SU-DHL-6 (cell line): Measurements from ENCODE around the gene IPPK.
"Not testable (repeated sequence)": the region's sequence is repeated elsewhere in the genome, so short reads cannot be mapped to it uniquely, and the experiment has no call there.

Experiments
- H2AFZ ChIP-seq: fragments of 200-600 bp; sonication (generic); 2 replicates; pipeline ENCODE4 v1.6.1; 2014; ENCODE audit warnings: low read depth, mild to moderate bottlenecking, moderate library complexity, mixed read lengths, antibody characterized with exemption, low read length; ENCODE audit not compliant: severe bottlenecking
- H3F3A ChIP-seq: fragments of 200-600 bp; shearing (Covaris generic); 2 replicates; pipeline ENCODE4 v1.6.0; 2016; ENCODE audit warnings: antibody characterized with exemption, mild to moderate bottlenecking; ENCODE audit not compliant: insufficient read depth
- H3K27ac ChIP-seq: fragments of 200-600 bp; sonication (generic); 2 replicates; pipeline ENCODE4 v1.5.1; 2016; ENCODE audit warnings: low read depth, mild to moderate bottlenecking, low read length, moderate library complexity, mixed read lengths
- H3K27me3 ChIP-seq: fragments of 200-600 bp; sonication (generic), shearing (Covaris generic); 2 replicates; pipeline ENCODE4 v1.6.0; 2014; ENCODE audit warnings: mild to moderate bottlenecking, low read length
- H3K36me3 ChIP-seq: fragments of 200-600 bp; sonication (generic); 2 replicates; pipeline ENCODE4 v1.6.1; 2014; ENCODE audit warnings: mild to moderate bottlenecking, low read length, mixed read lengths
- H3K4me2 ChIP-seq: fragments of 300-600, 200-600 bp; shearing (Covaris generic), sonication (generic); 2 replicates; pipeline ENCODE4 v1.6.0; 2014; ENCODE audit warnings: low read length, low read depth, mild to moderate bottlenecking; ENCODE audit not compliant: poor library complexity, severe bottlenecking
- H3K4me3 ChIP-seq: fragments of 200-600 bp; sonication (generic); 2 replicates; pipeline ENCODE4 v1.5.1; 2014; ENCODE audit warnings: antibody characterized with exemption, low read length, mild to moderate bottlenecking, mixed read lengths; ENCODE audit not compliant: insufficient read depth, poor library complexity, severe bottlenecking
- H3K79me2 ChIP-seq: fragments of 200-600 bp; sonication (generic); 2 replicates; pipeline ENCODE4 v1.6.1; 2014; ENCODE audit warnings: mild to moderate bottlenecking, low read length, moderate library complexity; ENCODE audit not compliant: insufficient read depth
- H3K9ac ChIP-seq: fragments of 200-600 bp; sonication (generic); 2 replicates; pipeline ENCODE4 v1.7.0; 2014; ENCODE audit warnings: mild to moderate bottlenecking, low read length
- H3K9me2 ChIP-seq: fragments of 200-600 bp; sonication (generic); replicated peaks from 2 replicates; pipeline ENCODE4 v1.6.1; 2014; ENCODE audit warnings: low read length; ENCODE audit not compliant: insufficient read depth
- H3K9me3 ChIP-seq: fragments of 200-600 bp; sonication (generic); 2 replicates; pipeline ENCODE4 v1.6.1; 2014; ENCODE audit warnings: low read length, mixed read lengths; ENCODE audit not compliant: insufficient read depth
- H4K20me1 ChIP-seq: fragments of 200-600 bp; sonication (generic); 2 replicates; pipeline ENCODE4 v1.6.1; 2014; ENCODE audit warnings: low read depth, mild to moderate bottlenecking, antibody characterized with exemption, low read length, moderate library complexity, mixed read lengths
- EZH2phosphoT487 ChIP-seq: fragments of 200-600 bp; sonication (generic), shearing (Covaris generic); conservative IDR thresholded peaks from 2 replicates; pipeline ENCODE4 v1.6.1; 2018; ENCODE audit warnings: mild to moderate bottlenecking, antibody characterized with exemption, low read length, moderate library complexity, mixed read lengths
- TF ChIP-seq, protein P1 (sequence below): fragments of 200-600 bp; sonication (generic); IDR thresholded peaks from one replicate; pipeline ENCODE4 v1.5.1; 2017; ENCODE audit warnings: antibody characterized with exemption, mild to moderate bottlenecking, low read length, moderate library complexity; ENCODE audit not compliant: insufficient read depth, poor library complexity, severe bottlenecking

Gene IPPK

DNA sequence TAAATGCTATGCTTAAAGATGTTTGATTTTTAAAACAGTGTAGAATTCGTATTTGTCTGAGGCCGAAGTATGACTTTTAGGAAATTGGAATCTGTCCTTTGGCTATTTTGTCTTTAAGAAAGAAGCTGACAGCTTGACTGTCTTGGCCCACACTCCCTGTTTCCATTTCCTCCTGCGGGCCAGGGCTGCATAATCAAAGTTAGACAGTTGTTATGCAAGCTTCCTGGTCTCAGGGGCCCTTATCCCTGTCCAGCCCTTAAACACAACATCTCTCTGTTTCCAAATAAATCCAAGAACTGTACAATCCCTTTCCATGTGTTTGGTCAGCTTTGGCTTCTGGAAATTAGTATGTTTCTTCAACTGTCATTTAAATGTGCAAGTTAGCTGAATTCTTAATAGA lies 79.6 kb downstream of the IPPK start:
- no peak overlapping the region for H3K27ac ChIP-seq
- no peak overlapping the region for H2AFZ ChIP-seq
- no peaks in the 10 kb centered on the region for H3K9me3 ChIP-seq

DNA sequence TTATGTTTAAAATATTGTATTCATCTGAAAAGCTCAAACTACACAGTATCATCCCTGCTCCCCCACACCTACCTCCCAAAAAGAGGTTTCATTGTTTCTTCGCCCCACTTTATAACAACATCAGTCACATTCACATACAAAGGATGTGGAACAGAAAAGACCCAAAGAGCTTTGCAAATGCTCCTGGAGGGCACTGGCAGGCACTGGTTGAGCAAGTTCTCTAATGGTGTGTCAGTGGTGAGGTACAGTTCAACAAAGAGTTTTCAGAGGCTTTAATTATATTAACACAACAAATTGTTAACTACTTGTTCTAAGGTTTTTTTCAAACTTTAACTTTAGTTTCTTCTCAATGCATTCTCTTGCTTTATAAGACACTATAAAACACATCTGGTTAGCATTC lies 80.0 kb downstream of the IPPK start:
- TF ChIP-seq, protein P1, sequence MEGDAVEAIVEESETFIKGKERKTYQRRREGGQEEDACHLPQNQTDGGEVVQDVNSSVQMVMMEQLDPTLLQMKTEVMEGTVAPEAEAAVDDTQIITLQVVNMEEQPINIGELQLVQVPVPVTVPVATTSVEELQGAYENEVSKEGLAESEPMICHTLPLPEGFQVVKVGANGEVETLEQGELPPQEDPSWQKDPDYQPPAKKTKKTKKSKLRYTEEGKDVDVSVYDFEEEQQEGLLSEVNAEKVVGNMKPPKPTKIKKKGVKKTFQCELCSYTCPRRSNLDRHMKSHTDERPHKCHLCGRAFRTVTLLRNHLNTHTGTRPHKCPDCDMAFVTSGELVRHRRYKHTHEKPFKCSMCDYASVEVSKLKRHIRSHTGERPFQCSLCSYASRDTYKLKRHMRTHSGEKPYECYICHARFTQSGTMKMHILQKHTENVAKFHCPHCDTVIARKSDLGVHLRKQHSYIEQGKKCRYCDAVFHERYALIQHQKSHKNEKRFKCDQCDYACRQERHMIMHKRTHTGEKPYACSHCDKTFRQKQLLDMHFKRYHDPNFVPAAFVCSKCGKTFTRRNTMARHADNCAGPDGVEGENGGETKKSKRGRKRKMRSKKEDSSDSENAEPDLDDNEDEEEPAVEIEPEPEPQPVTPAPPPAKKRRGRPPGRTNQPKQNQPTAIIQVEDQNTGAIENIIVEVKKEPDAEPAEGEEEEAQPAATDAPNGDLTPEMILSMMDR = no peak
- no peak for TF ChIP-seq EZH2phosphoT487
- no peaks in the 10 kb centered on the region for H3K79me2 ChIP-seq
- no peak overlapping the region for H3K4me3 ChIP-seq
- no peaks in the 10 kb centered on the region for H3K27me3 ChIP-seq
- H3K36me3 ChIP-seq = no peaks in the 10 kb centered on the region
- H3K9ac ChIP-seq = no peak overlapping the region
- H3K9me2 ChIP-seq = no peaks in the 10 kb centered on the region
- no peaks in the 10 kb centered on the region for H3K9me3 ChIP-seq
- H3K27ac ChIP-seq = no peak overlapping the region
- no peak overlapping the region for H2AFZ ChIP-seq
- H3K4me2 ChIP-seq = no peak overlapping the region
- H3F3A ChIP-seq = no peaks in the 10 kb centered on the region
- H4K20me1 ChIP-seq = no peaks in the 10 kb centered on the region

More for the DNA sequence above, 79.6 kb downstream of the IPPK start:
- no peaks in the 10 kb centered on the region for H3K36me3 ChIP-seq
- H3K79me2 ChIP-seq = no peaks in the 10 kb centered on the region
- TF ChIP-seq, protein P1 = no peak
- no peak for TF ChIP-seq EZH2phosphoT487
- H3K4me2 ChIP-seq = no peak overlapping the region
- H4K20me1 ChIP-seq = no peaks in the 10 kb centered on the region
- H3K9me2 ChIP-seq = no peaks in the 10 kb centered on the region
- H3F3A ChIP-seq = no peaks in the 10 kb centered on the region
- no peak overlapping the region for H3K4me3 ChIP-seq
- no peak overlapping the region for H3K9ac ChIP-seq
- H3K27me3 ChIP-seq = no peaks in the 10 kb centered on the region

DNA sequence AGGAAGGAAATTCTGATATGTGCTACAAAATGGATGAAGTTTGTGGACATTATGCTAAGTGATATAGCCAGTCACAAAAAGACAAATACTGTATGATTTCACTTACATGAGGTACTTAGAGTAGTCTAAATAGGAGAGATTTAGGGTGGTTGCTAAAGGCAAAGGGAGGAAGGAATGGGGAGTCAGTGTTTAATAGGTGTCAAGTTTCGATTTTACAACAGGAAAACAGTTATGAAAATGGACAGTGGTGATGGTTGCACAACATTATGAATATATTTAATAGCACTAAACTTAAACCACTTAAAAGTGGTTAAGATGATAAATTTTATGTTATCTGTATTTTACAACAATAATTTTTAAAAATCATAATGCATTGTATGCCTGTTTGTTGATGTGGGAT lies 93.8 kb downstream of the IPPK start:
- no peaks in the 10 kb centered on the region for H3K9me3 ChIP-seq
- no peaks in the 10 kb centered on the region for H3K9me2 ChIP-seq
- H3K4me3 ChIP-seq = no peak overlapping the region
- no peaks in the 10 kb centered on the region for H3K79me2 ChIP-seq
- H3K27me3 ChIP-seq = no peaks in the 10 kb centered on the region
- no peak overlapping the region for H2AFZ ChIP-seq
- H3K9ac ChIP-seq = no peak overlapping the region
- H4K20me1 ChIP-seq = no peaks in the 10 kb centered on the region
- no peaks in the 10 kb centered on the region for H3K36me3 ChIP-seq
- H3F3A ChIP-seq = no peaks in the 10 kb centered on the region
- TF ChIP-seq, protein P1 = no peak
- no peak for TF ChIP-seq EZH2phosphoT487
- H3K27ac ChIP-seq = no peak overlapping the region
- H3K4me2 ChIP-seq = no peak overlapping the region

DNA sequence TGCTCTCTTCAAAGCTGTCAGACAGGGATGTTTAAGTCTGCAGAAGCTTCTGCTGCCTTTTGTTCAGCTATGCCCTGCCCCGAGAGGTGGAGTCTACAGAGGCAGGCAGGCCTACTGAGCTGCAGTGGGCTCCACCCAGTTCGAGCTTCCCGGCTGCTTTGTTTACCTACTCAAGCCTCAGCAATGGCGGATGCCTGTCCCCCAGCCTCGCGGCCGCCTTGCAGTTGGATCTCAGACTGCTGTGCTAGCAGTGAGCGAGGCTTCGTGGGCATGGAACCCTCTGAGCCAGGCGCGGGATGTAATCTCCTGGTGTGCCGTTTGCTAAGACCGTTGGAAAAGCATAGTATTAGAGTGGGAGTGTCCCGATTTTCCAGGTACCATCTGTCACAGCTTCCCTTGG lies 96.3 kb downstream of the IPPK start:
- not testable (repeated sequence) for H2AFZ ChIP-seq, H3K27me3 ChIP-seq, H3K4me2 ChIP-seq, H3F3A ChIP-seq, H3K4me3 ChIP-seq, H3K9me2 ChIP-seq, H3K79me2 ChIP-seq, H3K36me3 ChIP-seq, H3K9ac ChIP-seq, H3K9me3 ChIP-seq, H4K20me1 ChIP-seq, H3K27ac ChIP-seq

DNA sequence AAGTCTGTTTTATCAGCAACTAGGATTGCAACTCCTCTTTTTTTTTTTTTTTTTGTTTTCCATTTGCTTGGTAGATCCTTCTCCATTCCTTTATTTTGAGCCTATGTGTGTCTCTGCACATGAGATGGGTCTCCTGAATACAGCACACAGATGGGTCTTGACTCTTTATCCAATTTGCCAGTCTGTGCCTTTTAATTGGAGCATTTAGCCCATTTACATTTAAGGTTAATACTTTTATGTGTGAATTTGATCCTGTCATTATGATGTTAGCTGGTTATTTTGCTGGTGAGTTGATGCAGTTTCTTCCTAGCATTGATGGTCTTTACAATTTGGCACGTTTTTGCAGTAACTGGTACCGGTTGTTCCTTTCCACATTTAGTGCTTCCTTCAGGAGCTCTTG lies 98.1 kb downstream of the IPPK start:
- not testable (repeated sequence) for H3K9ac ChIP-seq, H3K9me2 ChIP-seq, H3K27me3 ChIP-seq, H2AFZ ChIP-seq, H3K4me3 ChIP-seq, H3F3A ChIP-seq, H3K36me3 ChIP-seq, H3K4me2 ChIP-seq, H3K79me2 ChIP-seq, H3K27ac ChIP-seq, H4K20me1 ChIP-seq, H3K9me3 ChIP-seq
